CD4-positive, alpha-beta T cell treated with Interleukin-21 for 1 hour (primary cell): Measurements from ENCODE around the gene NCK1.

ENCODE experiments used
- DNase-seq: peaks from one replicate; pipeline ENCODE4 v3.0.0-alpha.2; 2020

The NCK1 gene

GRCh38 chr3:136861890-136862616, at the start of gene NCK1:
Gene NCK1 (plus strand): TSS chr3:136862208. CDS start chr3:136928002, 65,794 bp downstream.
- DNase-seq: peak; percentile 98

- no peak for DNase-seq
These were observed 44.6 kb upstream of the NCK1 start for GRCh38 chr3:136817448-136817847.

- DNase-seq: peak; percentile 49
These were observed 43.7 kb upstream of the NCK1 start for GRCh38 chr3:136818191-136818768.

- DNase-seq: peak; percentile 42
These were observed 43.1 kb upstream of the NCK1 start, which contains the start of gene SLC35G2 for GRCh38 chr3:136818769-136819391. Gene SLC35G2 (plus strand): TSS chr3:136819126. CDS start chr3:136854461, 35,335 bp downstream.

- DNase-seq: no peak
These were observed 42.6 kb upstream of the NCK1 start for GRCh38 chr3:136819392-136819730.

- peak; percentile 29 for DNase-seq
These were observed 42.0 kb upstream of the NCK1 start for GRCh38 chr3:136819731-136820679.

- no peak for DNase-seq
These were observed 30.5 kb upstream of the NCK1 start for GRCh38 chr3:136831461-136831860.

- no peak for DNase-seq
These were observed 26.8 kb upstream of the NCK1 start for GRCh38 chr3:136835089-136835812.

GRCh38 chr3:136835813-136836510, 26.0 kb upstream of the NCK1 start:
- no peak for DNase-seq

- no peak for DNase-seq
These were observed 25.4 kb upstream of the NCK1 start for GRCh38 chr3:136836511-136837156.

GRCh38 chr3:136838641-136839555, 23.1 kb upstream of the NCK1 start:
- DNase-seq: no peak

- no peak for DNase-seq
These were observed 22.5 kb upstream of the NCK1 start for GRCh38 chr3:136839556-136839931.

- no peak for DNase-seq
These were observed 21.8 kb upstream of the NCK1 start for GRCh38 chr3:136840252-136840651.

GRCh38 chr3:136842294-136842693, 19.7 kb upstream of the NCK1 start:
- DNase-seq: no peak

- no peak for DNase-seq
These were observed 17.3 kb upstream of the NCK1 start for GRCh38 chr3:136844724-136845123.

- no peak for DNase-seq
These were observed 9.8 kb upstream of the NCK1 start for GRCh38 chr3:136852180-136852579.

- no peak for DNase-seq
These were observed 5.3 kb upstream of the NCK1 start for GRCh38 chr3:136856665-136857064.

GRCh38 chr3:136858381-136858780, 3.6 kb upstream of the NCK1 start:
- no peak for DNase-seq

- DNase-seq: no peak
These were observed 1.5 kb upstream of the NCK1 start for GRCh38 chr3:136860541-136860940.
